OCI-LY3 (cell line): ENCODE data around the gene LHFPL6.

Source experiments
- H2AFZ ChIP-seq: fragments of 200-600, 300-600 bp; shearing (Covaris generic); 2 replicates; pipeline ENCODE4 v1.6.0; 2014; ENCODE audit warnings: antibody characterized with exemption, low read depth, low read length
- H3K27ac ChIP-seq: fragments of 200-600, 300-600 bp; sonication (generic); 2 replicates; pipeline ENCODE4 v1.5.1; 2014; ENCODE audit warnings: mild to moderate bottlenecking, low read length, moderate library complexity, mixed read lengths
- H3K27me3 ChIP-seq: fragments of 200-600, 300-600 bp; sonication (generic); 2 replicates; pipeline ENCODE4 v1.6.1; 2014; ENCODE audit warnings: low read depth, low read length, mixed read lengths
- H3K36me3 ChIP-seq: fragments of 200-600, 300-600 bp; sonication (generic); replicated peaks from 2 replicates; pipeline ENCODE3; 2014; ENCODE audit warnings: low read depth, low read length, mixed read lengths
- H3K4me1 ChIP-seq: fragments of 300-600, 200-600 bp; sonication (generic); 2 replicates; pipeline ENCODE4 v1.6.1; 2014; ENCODE audit warnings: low read length, mixed read lengths
- H3K4me2 ChIP-seq: fragments of 200-600, 300-600 bp; sonication (generic); 2 replicates; pipeline ENCODE4 v1.6.1; 2014; ENCODE audit warnings: low read length, mixed read lengths
- H3K4me3 ChIP-seq: fragments of 300-600, 200-600 bp; sonication (generic); 2 replicates; pipeline ENCODE4 v1.5.1; 2014; ENCODE audit warnings: antibody characterized with exemption, mild to moderate bottlenecking, low read length, moderate library complexity
- H3K79me2 ChIP-seq: fragments of 300-600, 200-600 bp; shearing (Covaris generic); 2 replicates; pipeline ENCODE4 v1.6.1; 2014; ENCODE audit warnings: mild to moderate bottlenecking, low read length, mixed read lengths
- H3K9ac ChIP-seq: fragments of 300-600, 200-600 bp; shearing (Covaris generic); 2 replicates; pipeline ENCODE4 v1.6.0; 2014; ENCODE audit warnings: mild to moderate bottlenecking, low read length, moderate library complexity
- H3K9me3 ChIP-seq: fragments of 200-600, 300-600 bp; shearing (Covaris generic); 2 replicates; pipeline ENCODE4 v1.6.1; 2014; ENCODE audit warnings: low read length, mixed read lengths; ENCODE audit not compliant: insufficient read depth
- H4K20me1 ChIP-seq: fragments of 200-600, 300-600 bp; sonication (generic); 2 replicates; pipeline ENCODE4 v1.6.1; 2016; ENCODE audit warnings: low read length, mixed read lengths; ENCODE audit not compliant: insufficient read depth
- CTCF ChIP-seq: fragments of 200-600, 300-600 bp; sonication (generic); IDR thresholded peaks from 2 replicates; pipeline ENCODE4 v1.5.1; 2014; ENCODE audit warnings: antibody characterized with exemption, low read length, low read depth
- EZH2phosphoT487 ChIP-seq: fragments of 200-600 bp; shearing (Covaris generic); IDR thresholded peaks from 2 replicates; pipeline ENCODE4 v1.6.1; 2018; ENCODE audit warnings: antibody characterized with exemption, mixed run types, low read depth

The LHFPL6 gene

DNA sequence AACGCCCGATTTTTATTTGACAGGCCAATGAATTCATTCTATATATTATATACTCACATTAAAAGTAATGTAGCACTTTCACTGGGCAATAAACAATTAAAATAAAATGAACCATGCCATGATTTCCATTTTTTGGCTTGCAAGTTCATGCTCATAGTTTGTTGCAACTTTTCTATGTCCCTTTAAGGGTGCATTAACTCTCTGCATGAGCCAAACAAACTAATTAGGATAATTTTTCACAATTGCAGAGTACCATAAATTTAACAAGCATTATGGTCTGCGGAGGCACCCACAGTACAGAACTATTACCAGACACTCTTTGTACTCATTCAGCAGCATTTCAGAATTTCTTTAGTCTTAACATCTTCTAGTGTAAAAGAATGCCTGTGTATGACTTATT is 1.4 kb downstream of the LHFPL6 start:
- H4K20me1 ChIP-seq = 0 out of 2 replicates have a peak, but pooled peaks cover 3% of the 10 kb centered on the region
- peaks cover 45% of the 10 kb centered on the region for H3K79me2 ChIP-seq
- peaks cover 42% of the 10 kb centered on the region for H3K4me1 ChIP-seq
- peak overlapping the region; percentile 85 for H3K4me3 ChIP-seq
- H3K27me3 ChIP-seq = no peaks in the 10 kb centered on the region
- H3K4me2 ChIP-seq = peak overlapping the region; percentile 91
- no peak overlapping the region for H2AFZ ChIP-seq
- no peaks in the 10 kb centered on the region for H3K9me3 ChIP-seq
- peaks cover 21% of the 10 kb centered on the region for H3K36me3 ChIP-seq
- H3K27ac ChIP-seq = no peak overlapping the region
- H3K9ac ChIP-seq = peak overlapping the region; percentile 84
- TF ChIP-seq CTCF (no peak), EZH2phosphoT487 (no peak)

DNA sequence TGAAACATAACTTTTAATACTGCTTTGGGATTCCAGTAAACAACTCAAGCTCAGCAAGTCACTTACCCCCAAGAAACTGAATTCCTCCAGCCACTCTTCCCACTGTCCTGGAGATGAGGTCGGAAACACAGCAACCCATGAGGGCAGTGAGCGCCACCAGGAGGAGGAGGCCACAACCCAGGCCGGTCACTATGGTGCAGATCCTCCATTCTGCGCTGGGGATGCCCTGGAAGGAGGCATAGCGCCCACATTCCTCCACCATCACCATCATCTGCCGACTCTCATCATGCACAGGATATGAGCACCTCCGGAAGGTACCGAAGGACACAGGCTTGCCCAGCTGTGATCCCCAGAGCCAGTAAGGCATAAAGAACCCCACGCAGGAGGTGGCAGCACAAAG is 2.2 kb downstream of the LHFPL6 start:
- peaks cover 48% of the 10 kb centered on the region for H3K79me2 ChIP-seq
- TF ChIP-seq CTCF = 0 out of 2 replicates have a peak, but pooled peaks have one; percentile 11
- TF ChIP-seq EZH2phosphoT487 = no peak
- no peak overlapping the region for H3K27ac ChIP-seq
- H2AFZ ChIP-seq = no peak overlapping the region
- no peaks in the 10 kb centered on the region for H3K9me3 ChIP-seq
- peaks cover 49% of the 10 kb centered on the region for H3K4me1 ChIP-seq
- H4K20me1 ChIP-seq = 0 out of 2 replicates have a peak, but pooled peaks cover 4% of the 10 kb centered on the region
- no peak overlapping the region for H3K4me3 ChIP-seq
- H3K9ac ChIP-seq = no peak overlapping the region
- H3K36me3 ChIP-seq = peaks cover 21% of the 10 kb centered on the region
- no peaks in the 10 kb centered on the region for H3K27me3 ChIP-seq
- H3K4me2 ChIP-seq = 0 out of 2 replicates have a peak overlapping the region, but pooled peaks have one; percentile 91

- 0 out of 2 replicates have a peak, but pooled peaks cover 4% of the 10 kb centered on the region for H4K20me1 ChIP-seq
- H3K4me1 ChIP-seq = peaks cover 49% of the 10 kb centered on the region
- no peak overlapping the region for H3K9ac ChIP-seq
- no peak overlapping the region for H2AFZ ChIP-seq
- H3K27ac ChIP-seq = no peak overlapping the region
- H3K9me3 ChIP-seq = no peaks in the 10 kb centered on the region
- H3K79me2 ChIP-seq = peaks cover 48% of the 10 kb centered on the region
- peak overlapping the region; percentile 40; the same call in 1 of the 2 replicates for H3K4me2 ChIP-seq
- no peaks in the 10 kb centered on the region for H3K27me3 ChIP-seq
- H3K4me3 ChIP-seq = peak overlapping the region; percentile 10; the same call in 1 of the 2 replicates
- no peak for TF ChIP-seq EZH2phosphoT487
- no peak for TF ChIP-seq CTCF
- H3K36me3 ChIP-seq = peaks cover 25% of the 10 kb centered on the region
Measured at GRCh38 chr13:39599842-39600241, 3.2 kb downstream of the LHFPL6 start.

DNA sequence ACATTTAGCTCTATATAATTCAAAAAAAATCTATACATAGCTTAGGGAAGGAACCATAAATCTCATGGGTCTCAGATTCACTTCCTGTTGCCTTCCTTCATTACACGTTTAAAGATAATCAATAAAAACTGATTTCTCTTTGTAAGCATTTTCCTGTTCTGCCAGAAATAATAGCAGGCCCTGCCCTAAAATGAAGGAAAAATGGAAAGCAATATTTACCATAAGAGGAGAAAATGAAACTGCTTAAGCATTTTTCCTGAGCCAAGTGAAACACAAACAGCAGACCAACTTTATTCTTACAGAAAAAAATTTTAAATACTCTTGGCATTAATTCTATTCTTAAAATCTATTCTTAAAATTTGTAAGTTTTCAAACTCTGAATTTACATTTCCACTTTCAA is 4.0 kb downstream of the LHFPL6 start:
- TF ChIP-seq EZH2phosphoT487 (no peak), CTCF (no peak)
- peak overlapping the region; percentile 40 for H3K4me2 ChIP-seq
- H3K79me2 ChIP-seq = peaks cover 48% of the 10 kb centered on the region
- H3K4me3 ChIP-seq = peak overlapping the region; percentile 10; the same call in 1 of the 2 replicates
- H3K9me3 ChIP-seq = no peaks in the 10 kb centered on the region
- peaks cover 25% of the 10 kb centered on the region for H3K36me3 ChIP-seq
- H4K20me1 ChIP-seq = 0 out of 2 replicates have a peak, but pooled peaks cover 4% of the 10 kb centered on the region
- H3K27ac ChIP-seq = no peak overlapping the region
- no peaks in the 10 kb centered on the region for H3K27me3 ChIP-seq
- H3K4me1 ChIP-seq = peaks cover 48% of the 10 kb centered on the region
- H2AFZ ChIP-seq = no peak overlapping the region
- no peak overlapping the region for H3K9ac ChIP-seq
